GM19438 (cell line): Measurements from ENCODE around the gene ZNF438.
"Not testable (repeated sequence)": the region's sequence is repeated elsewhere in the genome, so short reads cannot be mapped to it uniquely, and the experiment has no call there.

Experiments used
- ATAC-seq: cut with Tn5 transposase; IDR thresholded peaks from one replicate; pipeline ENCODE4 v1.9.1; 2021; ENCODE audit warnings: low read depth; ENCODE audit not compliant: unreplicated experiment

Gene ZNF438, protein sequence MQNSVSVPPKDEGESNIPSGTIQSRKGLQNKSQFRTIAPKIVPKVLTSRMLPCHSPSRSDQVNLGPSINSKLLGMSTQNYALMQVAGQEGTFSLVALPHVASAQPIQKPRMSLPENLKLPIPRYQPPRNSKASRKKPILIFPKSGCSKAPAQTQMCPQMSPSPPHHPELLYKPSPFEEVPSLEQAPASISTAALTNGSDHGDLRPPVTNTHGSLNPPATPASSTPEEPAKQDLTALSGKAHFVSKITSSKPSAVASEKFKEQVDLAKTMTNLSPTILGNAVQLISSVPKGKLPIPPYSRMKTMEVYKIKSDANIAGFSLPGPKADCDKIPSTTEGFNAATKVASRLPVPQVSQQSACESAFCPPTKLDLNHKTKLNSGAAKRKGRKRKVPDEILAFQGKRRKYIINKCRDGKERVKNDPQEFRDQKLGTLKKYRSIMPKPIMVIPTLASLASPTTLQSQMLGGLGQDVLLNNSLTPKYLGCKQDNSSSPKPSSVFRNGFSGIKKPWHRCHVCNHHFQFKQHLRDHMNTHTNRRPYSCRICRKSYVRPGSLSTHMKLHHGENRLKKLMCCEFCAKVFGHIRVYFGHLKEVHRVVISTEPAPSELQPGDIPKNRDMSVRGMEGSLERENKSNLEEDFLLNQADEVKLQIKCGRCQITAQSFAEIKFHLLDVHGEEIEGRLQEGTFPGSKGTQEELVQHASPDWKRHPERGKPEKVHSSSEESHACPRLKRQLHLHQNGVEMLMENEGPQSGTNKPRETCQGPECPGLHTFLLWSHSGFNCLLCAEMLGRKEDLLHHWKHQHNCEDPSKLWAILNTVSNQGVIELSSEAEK

DNA sequence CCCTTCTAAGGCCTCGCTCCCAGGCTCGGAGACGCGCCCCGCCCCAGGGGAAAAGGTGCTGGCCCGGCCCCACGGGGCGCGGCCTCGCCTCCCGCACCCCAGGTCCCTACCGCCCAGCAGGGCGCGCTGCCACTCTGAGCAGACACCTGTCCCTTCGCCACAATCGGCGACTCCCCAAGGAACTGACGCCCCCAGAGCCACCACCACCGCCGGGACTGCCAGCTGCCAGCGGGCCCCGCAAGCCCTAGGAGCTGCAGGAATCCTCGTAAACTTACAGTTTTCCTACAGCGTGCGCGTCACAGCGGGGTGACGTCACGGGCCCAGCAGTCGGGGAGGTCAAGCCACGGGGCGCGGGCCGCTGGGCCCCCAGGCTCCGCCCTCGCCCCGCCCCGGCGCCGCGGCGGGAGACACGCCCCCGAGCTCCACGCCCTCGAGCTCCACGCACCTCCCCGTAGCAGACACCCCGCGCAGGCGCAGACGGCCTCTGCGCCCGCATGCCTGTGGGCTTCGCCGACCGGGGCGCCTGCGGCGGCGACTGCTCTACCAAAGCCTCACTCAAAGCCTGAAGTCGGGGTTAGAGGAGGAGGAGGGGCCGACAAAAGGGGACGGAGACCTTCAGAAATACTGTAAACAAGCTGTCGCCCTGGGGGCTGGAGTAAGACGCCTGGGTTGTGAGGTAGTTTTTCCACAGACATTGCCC is at the start of gene ZNF438:
TSS of gene ZNF438 (minus strand) at position 308 of the 700 bp plus-strand sequence. CDS start 154,831 bp downstream, outside the sequence.
- ATAC-seq = peak; percentile 78

GRCh38 chr10:31076610-31076988 is 44.9 kb upstream of the ZNF438 start:
- no peak for ATAC-seq

GRCh38 chr10:31075881-31076609 is 44.4 kb upstream of the ZNF438 start:
- ATAC-seq = no peak

DNA sequence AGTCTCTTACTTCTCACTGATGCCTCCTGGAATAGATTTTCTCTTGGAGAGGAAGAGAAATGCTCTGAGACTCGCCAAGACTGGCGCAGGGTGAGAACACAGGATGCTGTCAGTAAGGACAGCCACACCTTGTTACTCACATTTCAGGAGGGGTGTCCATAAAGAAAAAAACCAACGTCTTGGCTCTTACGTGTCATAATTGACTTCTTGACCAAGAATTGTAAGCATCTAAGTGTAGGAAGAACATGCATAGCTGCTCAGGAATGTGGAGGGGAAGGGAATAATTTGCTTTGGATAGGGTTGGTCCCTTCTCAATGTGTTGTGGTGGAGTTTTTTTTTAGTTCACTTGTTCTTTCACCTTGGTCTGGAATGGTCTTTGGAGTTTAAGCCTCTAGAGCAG is 43.8 kb upstream of the ZNF438 start:
- no peak for ATAC-seq

GRCh38 chr10:31074722-31075086 is 43.0 kb upstream of the ZNF438 start:
- no peak for ATAC-seq

- no peak for ATAC-seq
Observed at GRCh38 chr10:31073996-31074721, 42.5 kb upstream of the ZNF438 start.

DNA sequence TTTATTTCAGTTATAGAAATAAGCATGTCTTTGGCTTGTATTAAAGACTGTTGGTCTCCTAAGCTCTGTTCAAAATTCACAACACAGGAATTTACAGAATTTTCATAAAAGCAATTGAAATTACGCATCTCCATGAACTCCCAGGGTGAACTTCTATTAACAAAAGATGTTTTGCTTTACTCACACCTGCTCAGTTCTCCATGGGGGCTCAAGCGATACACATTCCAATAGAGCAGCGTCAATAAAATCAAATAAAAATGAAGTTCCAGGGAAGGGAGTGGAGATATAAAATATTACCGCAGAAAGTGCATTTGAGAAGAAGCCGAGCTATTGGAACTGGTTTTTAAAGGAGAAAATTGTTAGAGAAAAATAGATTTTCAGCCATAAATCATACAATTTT is 41.5 kb upstream of the ZNF438 start:
- ATAC-seq = no peak

GRCh38 chr10:31072451-31072850 is 40.8 kb upstream of the ZNF438 start:
- no peak for ATAC-seq

- ATAC-seq = no peak
Observed at GRCh38 chr10:31071232-31072005, 39.8 kb upstream of the ZNF438 start.

- ATAC-seq = no peak
Observed at GRCh38 chr10:31070691-31071090, 39.0 kb upstream of the ZNF438 start.

DNA sequence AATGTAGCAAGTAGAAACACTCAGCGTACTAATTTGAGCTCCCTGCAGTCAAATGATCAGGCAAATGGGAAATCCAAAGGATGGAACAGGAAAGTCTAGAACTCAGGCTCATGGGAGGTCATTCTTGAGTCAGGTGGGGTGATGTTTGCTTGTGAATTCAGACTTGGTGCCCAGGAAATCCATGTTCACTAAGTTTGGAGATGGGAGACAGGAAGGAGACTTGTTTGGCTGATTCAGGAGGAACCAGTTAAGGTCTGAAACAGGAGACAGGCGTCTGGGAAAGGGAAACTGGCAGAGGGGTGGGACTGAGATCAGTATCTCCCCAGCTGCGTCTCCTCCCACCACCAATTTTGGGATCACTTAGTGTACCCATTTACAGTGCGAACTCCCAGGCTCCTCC is 38.4 kb upstream of the ZNF438 start:
- ATAC-seq = no peak

DNA sequence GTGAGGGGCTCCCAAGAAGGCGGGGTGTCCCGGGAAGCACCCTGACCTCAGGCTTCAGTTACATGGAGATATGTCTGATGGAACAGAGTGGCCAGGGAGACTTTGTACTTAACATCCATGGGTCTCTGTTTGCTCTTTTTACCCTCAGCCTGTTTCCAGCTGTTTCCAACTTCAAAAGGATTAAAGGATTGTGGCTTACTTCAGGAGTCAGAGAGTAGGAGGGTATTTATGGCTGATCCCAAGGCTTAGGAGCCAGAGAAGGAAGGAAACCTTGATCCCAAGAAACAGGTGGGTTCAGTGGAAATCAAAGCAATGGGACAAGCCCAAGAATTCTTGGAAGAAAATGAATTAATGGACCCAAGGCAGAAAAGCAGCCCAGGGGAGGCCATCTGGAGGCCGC is 37.7 kb upstream of the ZNF438 start:
- ATAC-seq = no peak

GRCh38 chr10:31064348-31064747 is 32.7 kb upstream of the ZNF438 start:
- ATAC-seq = no peak

GRCh38 chr10:31063841-31064240 is 32.2 kb upstream of the ZNF438 start:
- ATAC-seq = no peak

GRCh38 chr10:31062856-31063255 is 31.2 kb upstream of the ZNF438 start:
- no peak for ATAC-seq

GRCh38 chr10:31061941-31062340 is 30.3 kb upstream of the ZNF438 start:
- no peak for ATAC-seq

- no peak for ATAC-seq
Observed at GRCh38 chr10:31058795-31059703, 27.4 kb upstream of the ZNF438 start.

GRCh38 chr10:31056678-31057077 is 25.0 kb upstream of the ZNF438 start:
- ATAC-seq = not testable (repeated sequence)
